Measurements from ENCODE around the gene ELL2. TPM values are rescaled to one million over a fixed set of nuclear protein-coding genes. Genes with fewer than 3 reads are reported as not detected.

Gene ELL2
- total RNA-seq, 2 experiments from 2014 or later: 54.4 to 59.0 TPM

DNA sequence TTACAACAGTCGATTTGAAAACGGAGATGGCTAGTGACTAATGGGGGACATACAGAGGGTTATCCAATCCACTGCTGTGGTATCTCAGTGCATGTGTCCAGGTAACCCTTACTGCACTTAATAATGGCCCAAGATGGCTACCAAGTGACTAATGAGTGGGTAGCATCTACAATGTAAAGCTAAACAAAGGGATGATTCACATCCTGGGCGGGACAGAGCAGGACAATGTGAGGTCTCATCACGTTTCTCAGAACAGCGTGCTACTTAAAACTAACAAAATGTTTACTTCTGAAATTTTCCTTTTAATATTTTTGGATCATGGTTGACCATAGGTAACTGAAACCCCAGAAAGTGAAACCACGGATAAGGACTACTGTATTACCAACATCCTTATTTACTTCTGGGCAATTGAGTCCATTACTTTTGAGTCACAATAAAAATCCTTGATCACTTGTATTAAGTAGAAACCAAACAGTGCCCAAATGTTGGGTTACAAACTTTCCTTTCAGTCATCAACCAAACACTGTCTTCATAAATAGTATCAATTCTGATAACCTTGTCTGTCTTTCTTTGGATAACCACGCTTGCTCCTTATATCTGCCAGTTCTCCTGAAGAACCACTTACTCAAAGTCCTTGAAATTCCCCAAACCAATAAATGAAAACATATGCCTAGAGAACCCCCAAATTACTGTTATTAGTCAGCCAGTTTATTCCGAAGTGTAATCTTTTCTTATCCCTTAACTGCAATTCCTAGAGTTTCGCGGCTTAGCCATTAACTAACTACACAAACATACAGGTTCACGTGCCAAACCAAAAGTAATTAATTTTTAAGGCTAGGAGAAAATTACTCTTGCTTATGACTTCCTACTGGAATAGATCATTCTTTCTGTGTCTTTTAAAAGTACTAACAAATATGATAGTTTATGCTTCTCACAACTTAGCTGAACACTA lies 59.7 kb downstream of the ELL2 start:
- POLR2A ChIA-PET: interaction anchor here (0.5 to 1.3 kb wide), 3 partner anchors 40 to 49 kb away, joined by 3 to 5 read pairs (median 3); no protein-coding TSS in a partner anchor
- Mint-ChIP-seq H3K4me3 (no peak overlapping the region), H3K27me3 (no peaks in the 10 kb centered on the region), H3K4me1 (peaks cover 21% of the 10 kb centered on the region), H3K9me3 (peaks cover 3% of the 10 kb centered on the region), H3K27ac (peak overlapping the region; percentile 36), H3K36me3 (ENCODE audit: low read depth) (peaks cover 66% of the 10 kb centered on the region)
- CTCF ChIA-PET: interaction anchor here (1.3 kb wide), 1 partner anchor 11 kb away, joined by 3 read pairs; no protein-coding TSS in a partner anchor
- DNase-seq: peak; percentile 42

DNA sequence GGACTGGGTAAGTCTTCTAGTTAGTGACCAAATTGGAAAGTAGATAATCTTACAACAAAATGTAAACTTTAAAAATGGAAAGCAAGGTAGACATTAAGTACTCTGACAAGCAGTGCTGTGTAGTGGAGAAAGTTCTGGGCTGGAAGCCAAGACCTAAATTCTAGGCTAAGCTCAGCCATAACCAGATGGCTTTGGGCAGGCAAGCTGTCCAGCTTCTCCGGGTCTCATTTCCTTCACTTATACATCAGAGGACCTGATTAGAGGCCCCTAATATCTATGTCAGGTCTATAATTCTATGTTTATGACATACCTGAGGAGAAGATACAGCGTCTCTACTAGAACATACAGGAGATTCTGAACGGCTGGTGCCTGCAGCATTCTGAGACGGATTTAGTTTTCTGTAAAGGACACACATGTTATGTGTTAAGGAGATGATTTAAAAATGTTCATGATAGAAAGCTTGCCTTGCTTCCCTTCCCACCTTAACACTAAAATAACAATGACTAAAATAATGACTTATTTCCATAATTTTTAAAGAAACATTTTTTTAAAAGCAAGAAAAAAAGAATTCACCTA lies 61.2 kb downstream of the ELL2 start:
- H3K27me3 Mint-ChIP-seq: no peaks in the 10 kb centered on the region
- POLR2A ChIA-PET: interaction anchor here (1.1 kb wide), 1 partner anchor 50 kb away, joined by 5 read pairs; no protein-coding TSS in a partner anchor
- CTCF ChIA-PET: interaction anchor here (1.3 to 1.5 kb wide), 2 partner anchors 10 to 17 kb away, joined by 3 to 5 read pairs; no protein-coding TSS in a partner anchor
- H3K36me3 Mint-ChIP-seq (ENCODE audit: low read depth): peaks cover 70% of the 10 kb centered on the region
- no peak for DNase-seq
- no peak overlapping the region for H3K27ac Mint-ChIP-seq
- peaks cover 21% of the 10 kb centered on the region for H3K4me1 Mint-ChIP-seq
- no peak overlapping the region for H3K4me3 Mint-ChIP-seq
- peaks cover 3% of the 10 kb centered on the region for H3K9me3 Mint-ChIP-seq

DNA sequence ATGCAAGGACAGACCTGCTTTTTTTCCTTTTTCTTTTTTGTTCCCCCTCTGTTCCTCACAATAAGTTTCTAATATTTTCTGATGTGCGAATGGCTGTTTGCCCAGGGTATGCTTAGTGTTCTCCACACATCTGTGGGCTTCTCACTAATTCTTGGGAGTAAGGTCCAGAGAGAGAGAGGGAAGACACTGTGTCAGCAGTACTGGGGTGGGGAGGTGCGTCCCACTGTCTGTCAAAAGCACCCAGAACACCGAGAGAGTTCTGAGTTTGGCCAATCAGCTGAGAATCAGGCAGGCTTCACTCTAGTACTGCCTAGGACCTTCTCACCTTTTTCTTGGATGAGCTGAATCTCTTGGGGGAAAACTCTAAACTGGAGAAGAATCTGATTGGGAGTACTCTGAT lies 61.8 kb downstream of the ELL2 start:
- Mint-ChIP-seq H3K9me3 (peaks cover 3% of the 10 kb centered on the region), H3K36me3 (ENCODE audit: low read depth) (peaks cover 69% of the 10 kb centered on the region), H3K27ac (no peak overlapping the region), H3K4me1 (peaks cover 21% of the 10 kb centered on the region), H3K27me3 (no peaks in the 10 kb centered on the region), H3K4me3 (no peak overlapping the region)
- CTCF ChIA-PET: interaction anchor here (1.5 kb wide), 1 partner anchor 18 kb away, joined by 5 read pairs; no protein-coding TSS in a partner anchor
- DNase-seq: no peak
- POLR2A ChIA-PET: no interaction called here

DNA sequence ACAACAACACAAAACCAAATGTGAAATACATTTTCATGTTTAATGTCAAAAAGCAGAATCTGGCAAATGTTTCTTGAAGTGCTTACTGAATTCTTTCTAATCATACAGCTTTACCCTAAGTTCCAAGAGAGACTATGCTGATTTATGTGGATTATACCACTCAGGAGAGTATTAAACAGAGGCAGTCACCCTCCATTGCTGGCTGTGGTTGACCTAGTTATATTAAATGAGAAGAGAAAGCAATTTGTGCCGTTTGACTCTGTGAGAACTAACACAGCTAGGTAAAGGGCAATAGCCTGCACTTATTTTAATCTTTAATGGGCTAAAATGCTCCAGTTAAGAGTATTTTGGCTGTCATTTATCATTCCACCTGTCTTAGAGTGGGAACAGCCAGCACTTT lies 62.6 kb downstream of the ELL2 start:
- no peak for DNase-seq
- Mint-ChIP-seq H3K9me3 (peaks cover 3% of the 10 kb centered on the region), H3K27ac (peak overlapping the region; percentile 22), H3K4me1 (peaks cover 21% of the 10 kb centered on the region), H3K27me3 (no peaks in the 10 kb centered on the region), H3K4me3 (no peak overlapping the region), H3K36me3 (ENCODE audit: low read depth) (peaks cover 70% of the 10 kb centered on the region)
- ChIA-PET CTCF (no interaction called here), POLR2A (no interaction called here)

DNA sequence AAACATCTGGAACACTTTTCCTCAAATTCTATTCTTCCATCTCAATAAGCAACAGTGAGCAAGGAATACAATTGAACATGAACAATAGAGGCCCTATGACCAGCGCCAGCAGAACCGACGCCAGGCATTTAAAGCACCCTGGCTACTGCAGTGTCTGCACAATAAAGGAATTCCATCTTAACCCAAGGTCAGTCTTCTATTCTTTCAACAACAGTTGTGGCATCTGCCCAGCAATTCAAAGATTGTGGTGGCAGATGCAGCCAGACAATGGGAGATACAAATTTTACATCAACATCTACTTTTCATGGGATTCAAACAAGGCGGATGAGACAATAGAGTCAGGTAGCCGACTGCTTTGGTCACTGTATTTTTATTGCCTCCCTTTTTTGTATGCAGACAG lies 65.9 kb downstream of the ELL2 start:
- POLR2A ChIA-PET: interaction anchor here (1.3 kb wide), 1 partner anchor 65 kb away, joined by 5 read pairs; the partner anchor contains the start of gene ELL2
- Mint-ChIP-seq H3K4me1 (no peaks in the 10 kb centered on the region), H3K9me3 (no peaks in the 10 kb centered on the region), H3K36me3 (ENCODE audit: low read depth) (peaks cover 59% of the 10 kb centered on the region), H3K27ac (no peak overlapping the region), H3K4me3 (no peak overlapping the region), H3K27me3 (no peaks in the 10 kb centered on the region)
- CTCF ChIA-PET: interaction anchor here (1.3 kb wide), 1 partner anchor 60 kb away, joined by 3 read pairs; no protein-coding TSS in a partner anchor
- no peak for DNase-seq

DNA sequence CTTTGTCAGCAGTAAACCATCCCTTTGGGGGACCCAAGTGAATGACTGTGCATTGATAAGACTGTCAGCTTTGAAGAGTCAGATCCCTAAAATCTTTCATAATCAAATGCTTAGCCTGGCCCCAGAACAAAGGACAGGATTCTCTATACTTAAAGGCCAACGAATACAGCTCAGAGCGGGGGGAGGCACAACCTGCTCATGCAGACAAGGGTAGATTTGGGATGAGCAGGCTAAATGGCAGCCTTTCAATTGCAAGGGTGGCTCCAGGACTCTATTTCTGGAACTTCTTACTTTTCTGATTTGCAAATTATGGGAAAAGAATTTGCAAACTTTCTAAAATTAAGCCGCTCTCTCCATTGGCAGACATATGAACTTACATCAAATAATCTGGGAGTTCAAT lies 66.4 kb downstream of the ELL2 start:
- Mint-ChIP-seq H3K9me3 (no peaks in the 10 kb centered on the region), H3K27ac (no peak overlapping the region), H3K27me3 (no peaks in the 10 kb centered on the region), H3K4me3 (no peak overlapping the region), H3K4me1 (peaks cover 1% of the 10 kb centered on the region), H3K36me3 (ENCODE audit: low read depth) (peaks cover 61% of the 10 kb centered on the region)
- ChIA-PET POLR2A (interaction anchor here (1.3 to 1.4 kb wide), 2 partner anchors 11 to 66 kb away, joined by 3 to 5 read pairs; partner anchors contain the start of gene ELL2), CTCF (interaction anchor here (1.3 kb wide), 1 partner anchor 61 kb away, joined by 3 read pairs; no protein-coding TSS in a partner anchor)
- DNase-seq: no peak

DNA sequence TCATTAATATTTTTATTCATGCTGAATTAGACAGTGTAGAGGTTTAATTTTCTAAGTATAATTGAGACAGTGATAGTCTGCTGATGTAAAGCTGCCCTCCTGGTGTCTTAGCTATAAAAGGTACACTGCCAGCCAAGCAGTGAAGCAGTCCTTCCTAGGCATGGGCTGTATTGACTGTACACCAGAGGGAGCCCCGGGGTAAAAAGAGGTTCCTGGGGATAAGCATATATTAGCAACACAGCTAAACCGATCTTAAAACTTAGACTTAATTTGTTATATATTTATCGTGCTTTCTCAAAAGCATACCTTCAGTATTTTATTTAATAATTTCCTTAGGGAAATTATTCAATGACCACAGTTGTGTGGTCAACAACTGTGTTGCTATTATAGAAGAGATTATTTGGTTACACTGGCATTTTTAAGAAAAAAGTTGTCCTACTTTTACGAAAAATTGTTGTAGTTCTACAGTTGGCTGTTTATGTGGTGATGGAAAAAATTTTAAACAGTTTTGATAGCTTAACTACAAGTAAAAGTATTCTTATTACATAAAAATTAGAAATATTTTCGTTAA lies 68.8 kb downstream of the ELL2 start:
- H3K4me3 Mint-ChIP-seq: no peak overlapping the region
- peaks cover 13% of the 10 kb centered on the region for H3K4me1 Mint-ChIP-seq
- H3K36me3 Mint-ChIP-seq (ENCODE audit: low read depth): peaks cover 60% of the 10 kb centered on the region
- no peaks in the 10 kb centered on the region for H3K27me3 Mint-ChIP-seq
- ChIA-PET CTCF (interaction anchor here (0.6 to 2.0 kb wide), 10 partner anchors 23 to 450 kb away, joined by 3 to 15 read pairs (median 4); partner anchors contain the start of gene ELL2), POLR2A (no interaction called here)
- DNase-seq: peak; percentile 48
- no peak overlapping the region for H3K27ac Mint-ChIP-seq
- no peaks in the 10 kb centered on the region for H3K9me3 Mint-ChIP-seq

DNA sequence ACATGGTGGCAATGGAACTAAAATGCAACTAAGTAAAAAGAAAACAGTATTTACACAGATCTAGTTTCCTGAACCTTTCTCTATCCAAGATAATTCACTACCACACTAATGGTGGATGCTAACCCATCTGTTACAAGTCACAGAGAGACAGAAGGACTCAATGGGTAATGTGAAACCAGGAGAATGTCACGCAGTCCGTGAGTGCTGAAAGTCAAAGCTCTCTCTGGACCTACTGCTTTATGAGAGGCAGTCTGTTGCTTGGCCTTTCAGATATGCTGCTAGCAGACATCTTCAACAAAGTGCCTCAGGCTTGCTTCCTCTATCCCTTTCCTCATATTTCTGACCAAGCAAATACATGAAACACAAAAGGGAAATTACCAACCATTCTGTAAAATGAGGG lies 70.2 kb downstream of the ELL2 start:
- Mint-ChIP-seq H3K27ac (no peak overlapping the region), H3K4me1 (peaks cover 13% of the 10 kb centered on the region), H3K9me3 (no peaks in the 10 kb centered on the region), H3K36me3 (ENCODE audit: low read depth) (peaks cover 58% of the 10 kb centered on the region), H3K27me3 (no peaks in the 10 kb centered on the region), H3K4me3 (no peak overlapping the region)
- ChIA-PET POLR2A (interaction anchor here (1.6 kb wide), 1 partner anchor 30 kb away, joined by 3 read pairs; no protein-coding TSS in a partner anchor), CTCF (interaction anchor here (0.7 to 2.0 kb wide), 3 partner anchors 10 to 33 kb away, joined by 3 to 8 read pairs (median 3); no protein-coding TSS in a partner anchor)
- no peak for DNase-seq

DNA sequence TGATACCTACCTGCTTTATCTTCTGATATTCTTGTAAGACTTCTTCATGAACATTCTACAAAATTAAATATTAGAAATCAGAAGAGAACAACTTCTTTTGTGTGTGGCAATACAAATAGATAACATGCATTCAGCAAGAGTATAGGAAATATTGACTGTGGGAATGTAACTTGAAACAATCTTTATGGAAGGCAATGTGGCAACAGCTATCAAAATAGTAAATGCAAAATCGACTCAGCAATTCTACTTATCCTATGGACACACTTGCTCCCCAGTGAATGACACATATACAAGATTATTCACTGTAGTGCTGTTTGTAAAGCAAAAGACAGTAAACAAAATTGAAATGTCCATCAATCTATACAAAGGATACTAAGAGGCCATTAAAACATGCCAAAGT lies 72.6 kb downstream of the ELL2 start:
- ChIA-PET CTCF (no interaction called here), POLR2A (no interaction called here)
- H3K9me3 Mint-ChIP-seq: no peaks in the 10 kb centered on the region
- DNase-seq: no peak
- H3K27ac Mint-ChIP-seq: no peak overlapping the region
- no peak overlapping the region for H3K4me3 Mint-ChIP-seq
- H3K36me3 Mint-ChIP-seq (ENCODE audit: low read depth): peaks cover 46% of the 10 kb centered on the region
- H3K4me1 Mint-ChIP-seq: peaks cover 13% of the 10 kb centered on the region
- no peaks in the 10 kb centered on the region for H3K27me3 Mint-ChIP-seq

DNA sequence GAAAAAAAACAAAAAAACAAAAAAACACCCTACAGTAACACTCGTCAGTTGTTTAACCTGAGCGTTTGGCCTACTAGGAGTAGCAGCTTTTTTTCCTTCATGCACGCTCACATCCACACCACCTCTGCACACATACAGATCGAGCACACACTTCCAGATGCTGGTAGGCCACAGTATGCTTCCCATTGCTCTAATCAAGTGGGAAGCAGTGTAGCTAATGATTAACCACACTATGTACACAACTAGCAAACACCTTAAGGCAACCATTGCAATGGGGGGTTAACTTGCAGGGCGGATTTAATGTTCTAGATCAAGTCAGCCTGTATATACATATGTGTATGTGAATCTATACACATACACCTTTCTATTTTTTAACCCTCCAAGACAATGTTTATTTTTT lies 73.7 kb downstream of the ELL2 start:
- H3K9me3 Mint-ChIP-seq: no peaks in the 10 kb centered on the region
- H3K27me3 Mint-ChIP-seq: no peaks in the 10 kb centered on the region
- peaks cover 46% of the 10 kb centered on the region for H3K36me3 Mint-ChIP-seq (ENCODE audit: low read depth)
- ChIA-PET POLR2A (interaction anchor here (0.6 to 0.7 kb wide), 2 partner anchors 18 to 32 kb away, joined by 3 read pairs; no protein-coding TSS in a partner anchor), CTCF (interaction anchor here (0.7 kb wide), 1 partner anchor 8 kb away, joined by 4 read pairs; no protein-coding TSS in a partner anchor)
- H3K4me3 Mint-ChIP-seq: no peak overlapping the region
- DNase-seq: no peak
- no peak overlapping the region for H3K27ac Mint-ChIP-seq
- H3K4me1 Mint-ChIP-seq: peaks cover 16% of the 10 kb centered on the region

DNA sequence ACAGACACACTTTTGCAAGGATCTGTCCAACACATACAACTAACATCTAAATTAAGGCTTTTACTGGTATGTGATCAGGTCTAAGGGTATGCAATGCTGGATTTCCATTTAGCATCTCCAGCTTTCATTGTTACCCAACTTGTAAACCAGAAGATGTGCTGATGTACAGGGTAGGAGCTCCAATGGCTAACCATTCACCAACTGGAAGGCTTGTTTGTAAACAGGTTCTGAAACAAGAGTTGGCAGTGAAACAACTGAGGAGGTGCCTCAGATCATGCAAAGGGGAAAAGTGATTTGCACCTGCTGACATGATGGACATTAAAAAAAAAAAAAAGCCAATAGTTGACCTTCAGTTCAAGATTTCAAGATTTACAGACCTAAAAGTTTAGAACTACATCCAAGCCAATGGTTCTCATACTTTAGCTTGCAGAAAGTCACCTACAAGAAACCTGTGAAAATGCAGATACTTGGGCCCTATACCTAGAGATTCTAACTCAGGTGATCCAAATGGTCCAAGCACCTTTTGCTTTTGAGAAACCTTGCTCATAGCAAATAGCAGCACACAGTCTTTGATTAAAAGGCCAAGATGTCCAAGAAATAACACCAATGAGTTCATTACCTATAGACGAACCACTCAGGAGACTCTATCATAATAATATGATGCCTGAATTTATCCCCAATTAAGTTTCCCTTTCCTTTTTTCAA lies 75.2 kb downstream of the ELL2 start:
- Mint-ChIP-seq H3K27me3 (no peaks in the 10 kb centered on the region), H3K36me3 (ENCODE audit: low read depth) (peaks cover 40% of the 10 kb centered on the region), H3K4me3 (no peak overlapping the region), H3K27ac (no peak overlapping the region), H3K9me3 (no peaks in the 10 kb centered on the region), H3K4me1 (peaks cover 16% of the 10 kb centered on the region)
- ChIA-PET CTCF (no interaction called here), POLR2A (no interaction called here)
- DNase-seq: no peak

DNA sequence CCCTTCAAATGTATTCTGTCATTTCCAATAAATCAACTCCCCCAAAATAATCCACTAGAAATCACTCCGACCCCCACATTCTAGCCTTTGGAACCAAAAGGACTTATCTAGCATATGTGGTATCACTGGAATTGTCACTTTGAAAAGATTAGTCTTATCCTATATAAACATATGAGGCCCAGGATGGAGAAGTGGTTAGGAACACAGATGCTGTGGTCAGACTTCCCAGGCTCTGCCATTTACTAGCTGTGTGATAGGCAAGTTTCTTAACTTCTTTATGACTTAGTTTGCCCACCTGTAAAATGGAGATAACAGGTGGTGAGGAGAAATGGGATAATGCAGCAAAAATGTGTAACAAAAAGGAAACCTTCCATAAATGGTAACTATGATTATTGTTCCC lies 77.1 kb downstream of the ELL2 start:
- peaks cover 25% of the 10 kb centered on the region for H3K36me3 Mint-ChIP-seq (ENCODE audit: low read depth)
- no peak overlapping the region for H3K4me3 Mint-ChIP-seq
- ChIA-PET CTCF (no interaction called here), POLR2A (no interaction called here)
- H3K4me1 Mint-ChIP-seq: peaks cover 12% of the 10 kb centered on the region
- no peaks in the 10 kb centered on the region for H3K9me3 Mint-ChIP-seq
- no peaks in the 10 kb centered on the region for H3K27me3 Mint-ChIP-seq
- no peak overlapping the region for H3K27ac Mint-ChIP-seq
- no peak for DNase-seq

All from activated CD4-positive, alpha-beta memory T cell treated with anti-CD3 and anti-CD28 coated beads, Interleukin-2, amount 10 ng/mL, durations not matched to agents 7 days and 5 days (primary cell).